B cell (primary cell): ENCODE measurements around the gene FRMD4A. TPM values are rescaled to one million over a fixed set of nuclear protein-coding genes. Genes with fewer than 3 reads are reported as not detected.
A peak's percentile ranks its signal among the peaks of the same experiment; 100 is the strongest.

ENCODE experiments used
- ATAC-seq: fragments of 200-7000 bp; cut with Tn5 transposase; one replicate; pipeline ENCODE4 v1.10.0; 2021; ENCODE audit warnings: low read depth, mild to moderate bottlenecking, moderate number of reproducible peaks, moderate library complexity
- CTCF ChIA-PET: fragments of 350-600 bp; sonication (Branson Sonifier 250); formaldehyde crosslinking; loops from one replicate; lab custom pipeline; 2021; ENCODE audit warnings: antibody characterized with exemption, inconsistent platforms; lab: Charles Lee
- POLR2A ChIA-PET: fragments of 350-600 bp; sonication (Branson Sonifier 250); formaldehyde crosslinking; loops from one replicate; lab custom pipeline; 2021; ENCODE audit warnings: antibody characterized with exemption; lab: Charles Lee
- DNase-seq: peaks from one replicate; pipeline ENCODE4 v3.0.0; 2013
- H2AFZ ChIP-seq: 2 replicates; pipeline ENCODE4 v1.6.1; 2012; ENCODE audit warnings: mild to moderate bottlenecking, low read depth, low read length; ENCODE audit not compliant: insufficient read depth, poor library complexity, severe bottlenecking
- H3K27ac ChIP-seq, 2 donors: 1 replicate in 1 of 2; 2 replicates in 1 of 2; pipeline ENCODE4 v1.5.1; 2012 to 2013; ENCODE audit warnings: low read length in 2 of 2, mild to moderate bottlenecking in 2 of 2, moderate library complexity in 1 of 2
- H3K27me3 ChIP-seq, 4 experiments: fragments of 200-600 bp in 1 of 4; sonication (generic) in 1 of 4; replicated peaks in 1 of 4; 1 replicate in 2 of 4; 2 replicates in 2 of 4; pipeline versions ENCODE4 v1.6.1 to v1.7.0; 2013 to 2016; ENCODE audit warnings: low read length in 3 of 4, mild to moderate bottlenecking in 2 of 4, mixed read lengths in 1 of 4, moderate library complexity in 1 of 4; ENCODE audit not compliant: insufficient read depth in 4 of 4, control insufficient read depth in 3 of 4; ENCODE audit errors: control extremely low read depth in 1 of 4
- H3K36me3 ChIP-seq, 2 experiments: replicated peaks in 1 of 2; 1 replicate in 1 of 2; 2 replicates in 1 of 2; pipeline versions ENCODE4 v1.6.1 to v1.7.1; 2013; ENCODE audit warnings: low read length in 1 of 2; ENCODE audit not compliant: insufficient read depth in 2 of 2, control insufficient read depth in 1 of 2; ENCODE audit errors: control extremely low read depth in 1 of 2, extremely low read depth in 1 of 2
- H3K4me1 ChIP-seq, 2 donors: fragments of 200-600 bp in 1 of 2; sonication (generic) in 1 of 2; 1 replicate in 1 of 2; 2 replicates in 1 of 2; pipeline versions ENCODE4 v1.5.1 to v1.6.1; 2013 to 2017; ENCODE audit warnings: low read length in 2 of 2; ENCODE audit not compliant: control insufficient read depth in 2 of 2, insufficient read depth in 2 of 2
- H3K4me2 ChIP-seq: replicated peaks from 2 replicates; pipeline ENCODE3; 2012; ENCODE audit warnings: mild to moderate bottlenecking, low read depth, low read length; ENCODE audit not compliant: poor library complexity, severe bottlenecking
- H3K4me3 ChIP-seq, 5 experiments: fragments of 200-600 bp in 1 of 5; sonication (generic) in 1 of 5; 1 replicate in 3 of 5; 2 replicates in 2 of 5; pipeline versions ENCODE4 v1.5.1 to v1.7.0; 2011 to 2016; ENCODE audit warnings: low read length in 4 of 5, mild to moderate bottlenecking in 4 of 5, low read depth in 2 of 5, control low read depth in 1 of 5, moderate library complexity in 1 of 5; ENCODE audit not compliant: insufficient read depth in 1 of 5; ENCODE audit errors: control extremely low read depth in 1 of 5, extremely low read depth in 1 of 5
- H3K79me2 ChIP-seq: fragments of 200-600 bp; sonication (generic); one replicate; pipeline ENCODE4 v1.6.0; 2016; ENCODE audit warnings: low read length; ENCODE audit not compliant: control insufficient read depth, insufficient read depth
- H3K9ac ChIP-seq: fragments of 200-600 bp; sonication (generic); 2 replicates; pipeline ENCODE4 v1.6.1; 2017; ENCODE audit warnings: mild to moderate bottlenecking, low read length, moderate library complexity
- H3K9me3 ChIP-seq, 3 donors: one replicate each; pipeline versions ENCODE4 v1.6.1 to v1.7.1; 2013; ENCODE audit warnings: low read length in 2 of 3; ENCODE audit not compliant: control insufficient read depth in 2 of 3, insufficient read depth in 1 of 3; ENCODE audit errors: control extremely low read depth in 1 of 3
- H4K20me1 ChIP-seq: 2 replicates; pipeline ENCODE4 v1.6.0; 2012; ENCODE audit warnings: mild to moderate bottlenecking, low read length; ENCODE audit not compliant: insufficient read depth, control insufficient read depth, poor library complexity, severe bottlenecking
- H3K27ac Mint-ChIP-seq: one replicate; pipeline ENCODE4 v1.8.0; 2021; ENCODE audit warnings: mixed read lengths
- H3K27me3 Mint-ChIP-seq: one replicate; pipeline ENCODE4 v1.8.0; 2021; ENCODE audit warnings: mixed read lengths
- H3K4me1 Mint-ChIP-seq: one replicate; pipeline ENCODE4 v1.8.0; 2021; ENCODE audit warnings: mixed read lengths
- H3K4me3 Mint-ChIP-seq: one replicate; pipeline ENCODE4 v1.8.0; 2021; ENCODE audit warnings: mixed read lengths
- H3K9me3 Mint-ChIP-seq: one replicate; pipeline ENCODE4 v1.8.0; 2022; ENCODE audit warnings: mixed read lengths; ENCODE audit not compliant: insufficient read depth
- EZH2 ChIP-seq: IDR thresholded peaks from 2 replicates; pipeline ENCODE4 v1.6.1; 2012; ENCODE audit warnings: borderline replicate concordance, low read depth, mild to moderate bottlenecking, moderate library complexity, low read length; ENCODE audit not compliant: insufficient read depth, poor library complexity, severe bottlenecking
- WGBS: methylation state at CpG from one replicate; pipeline ENCODE4 v1.1.5; 2013; ENCODE audit warnings: missing lambda C conversion rate; ENCODE audit not compliant: insufficient coverage; 5-methylcytosine and 5-hydroxymethylcytosine counted together
- intact Hi-C: fragments of 100-400 bp; cut with micrococcal nuclease; formaldehyde crosslinking; loops from one replicate; pipeline ENCODE4 v1.10.0; 2022
- polyA plus RNA-seq: library from polyadenylated mRNA; depleted of rRNA; stranded (reverse); fragments of >200 nt; gene quantifications from 2 replicates; pipeline ENCODE4 v1.2.3, GENCODE V29; 2012
- total RNA-seq, 2 donors: library from RNA; stranded (reverse); fragments of 120-200 nt in 1 of 2; gene quantifications; 1 replicate in 1 of 2; 2 replicates in 1 of 2; pipeline versions ENCODE4 v1.2.3 to v1.2.4, GENCODE V29; 2013 to 2022
- TF ChIP-seq, protein P1 (sequence below): fragments of 200-600 bp; IDR thresholded peaks from one replicate; pipeline ENCODE4 v1.8.0; 2022; ENCODE audit warnings: antibody characterized with exemption, mild to moderate bottlenecking

Gene FRMD4A
- total and polyA plus RNA-seq, 2 donors (not counting 1 experiment from before 2014, with no cell fraction given), result 0.76 to 3.4 TPM

DNA sequence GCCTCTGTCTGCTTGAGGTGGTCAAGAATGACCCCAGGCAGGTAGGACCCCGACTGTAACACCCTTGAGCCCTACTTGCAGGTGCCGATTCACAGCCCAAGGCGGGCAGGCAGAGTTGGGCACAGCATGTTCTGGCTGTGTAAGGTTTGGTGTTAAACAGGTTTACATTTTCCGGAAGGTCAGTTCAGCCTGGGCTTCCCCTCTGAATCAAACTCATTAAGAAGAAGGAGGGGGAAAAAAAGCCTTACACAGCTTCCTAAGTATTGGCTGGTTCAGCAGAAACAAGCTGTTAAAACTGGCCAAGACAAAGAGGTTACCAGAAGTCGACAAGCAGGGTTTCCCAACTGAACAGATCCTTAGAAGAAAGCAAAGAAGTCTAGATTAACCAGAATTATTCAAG is 611.3 kb downstream of the FRMD4A start:
- ATAC-seq (no peak), DNase-seq (no peak)
- Mint-ChIP-seq H3K4me3 (no peak overlapping the region), H3K27me3 (no peaks in the 10 kb centered on the region), H3K9me3 (no peaks in the 10 kb centered on the region), H3K4me1 (peaks cover 13% of the 10 kb centered on the region), H3K27ac (no peak overlapping the region)
- no peak overlapping the region for H3K27ac ChIP-seq
- no peaks in the 10 kb centered on the region for H3K79me2 ChIP-seq
- WGBS, result 81% methylated on average over 4 of the region's 5 CpGs
- ChIA-PET POLR2A (no interaction called here), CTCF (interaction anchor here (0.6 to 0.7 kb wide), 2 partner anchors 68 to 351 kb away, joined by 3 read pairs; no protein-coding TSS in a partner anchor)
- H3K4me1 ChIP-seq, result peaks cover 13 to 15% of the 10 kb centered on the region in 2 donors
- TF ChIP-seq, protein P1, sequence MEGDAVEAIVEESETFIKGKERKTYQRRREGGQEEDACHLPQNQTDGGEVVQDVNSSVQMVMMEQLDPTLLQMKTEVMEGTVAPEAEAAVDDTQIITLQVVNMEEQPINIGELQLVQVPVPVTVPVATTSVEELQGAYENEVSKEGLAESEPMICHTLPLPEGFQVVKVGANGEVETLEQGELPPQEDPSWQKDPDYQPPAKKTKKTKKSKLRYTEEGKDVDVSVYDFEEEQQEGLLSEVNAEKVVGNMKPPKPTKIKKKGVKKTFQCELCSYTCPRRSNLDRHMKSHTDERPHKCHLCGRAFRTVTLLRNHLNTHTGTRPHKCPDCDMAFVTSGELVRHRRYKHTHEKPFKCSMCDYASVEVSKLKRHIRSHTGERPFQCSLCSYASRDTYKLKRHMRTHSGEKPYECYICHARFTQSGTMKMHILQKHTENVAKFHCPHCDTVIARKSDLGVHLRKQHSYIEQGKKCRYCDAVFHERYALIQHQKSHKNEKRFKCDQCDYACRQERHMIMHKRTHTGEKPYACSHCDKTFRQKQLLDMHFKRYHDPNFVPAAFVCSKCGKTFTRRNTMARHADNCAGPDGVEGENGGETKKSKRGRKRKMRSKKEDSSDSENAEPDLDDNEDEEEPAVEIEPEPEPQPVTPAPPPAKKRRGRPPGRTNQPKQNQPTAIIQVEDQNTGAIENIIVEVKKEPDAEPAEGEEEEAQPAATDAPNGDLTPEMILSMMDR, result no peak
- TF ChIP-seq EZH2, result no peak
- intact Hi-C loops, result no loop called here
- no peaks in the 10 kb centered on the region for H3K36me3 ChIP-seq
- H3K27me3 ChIP-seq, result peaks cover 0 to 3% (median 0%) of the 10 kb centered on the region in 4 experiments
- H3K9me3 ChIP-seq, result no peaks in the 10 kb centered on the region
- H2AFZ ChIP-seq, result no peak overlapping the region
- no peak overlapping the region for H3K4me2 ChIP-seq
- H3K4me3 ChIP-seq, result no peak overlapping the region
- H3K9ac ChIP-seq, result no peak overlapping the region
- H4K20me1 ChIP-seq, result no peaks in the 10 kb centered on the region

DNA sequence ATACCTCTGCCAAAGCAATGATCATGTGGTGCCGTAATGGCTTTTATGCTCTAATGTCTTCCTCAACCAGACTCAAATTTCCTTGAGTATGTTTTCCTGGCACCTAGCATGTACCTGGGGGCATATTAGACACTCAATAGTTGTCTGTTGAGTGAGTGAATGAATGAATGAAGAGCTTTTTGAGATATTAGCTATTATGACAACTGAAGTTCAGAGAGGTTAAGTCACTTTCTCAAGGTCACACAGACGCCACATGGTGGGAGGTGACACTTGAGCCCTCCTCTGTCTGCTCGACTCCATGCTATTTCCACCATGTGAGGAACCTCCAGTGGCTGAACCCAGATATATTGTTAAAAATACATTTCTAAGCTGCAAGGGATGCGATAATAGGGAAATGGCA is 611.9 kb downstream of the FRMD4A start:
- Mint-ChIP-seq H3K9me3 (no peaks in the 10 kb centered on the region), H3K27ac (no peak overlapping the region), H3K4me1 (peaks cover 13% of the 10 kb centered on the region), H3K27me3 (no peaks in the 10 kb centered on the region), H3K4me3 (peak overlapping the region; percentile 86)
- H3K27me3 ChIP-seq, result peaks cover 0 to 3% (median 0%) of the 10 kb centered on the region in 4 experiments
- 100% methylated on average over 1 of the region's 4 CpGs for WGBS
- H3K4me2 ChIP-seq, result peak overlapping the region; percentile 80
- H3K9me3 ChIP-seq, result no peaks in the 10 kb centered on the region
- ChIA-PET CTCF (interaction anchor here (0.6 kb wide), 1 partner anchor 351 kb away, joined by 3 read pairs; no protein-coding TSS in a partner anchor), POLR2A (no interaction called here)
- H3K79me2 ChIP-seq, result no peaks in the 10 kb centered on the region
- TF ChIP-seq, protein P1, result no peak
- no peak for TF ChIP-seq EZH2
- H2AFZ ChIP-seq, result no peak overlapping the region
- H3K27ac ChIP-seq, result no peak overlapping the region
- H3K4me1 ChIP-seq, result peaks cover 13 to 15% of the 10 kb centered on the region in 2 donors
- no peak for DNase-seq
- no peaks in the 10 kb centered on the region for H3K36me3 ChIP-seq
- peak overlapping the region; percentile 58 for H3K9ac ChIP-seq
- no peaks in the 10 kb centered on the region for H4K20me1 ChIP-seq
- intact Hi-C loops, result no loop called here
- ATAC-seq, result no peak
- H3K4me3 ChIP-seq, result peak overlapping the region in 1 of 5 experiments; percentile 47
